Activated naive CD8-positive, alpha-beta T cell treated with anti-CD3 and anti-CD28 coated beads, Interleukin-2, amount 10 ng/mL, durations not matched to agents 7 days and 5 days (primary cell): ENCODE measurements around the gene HMCN1. TPM values are rescaled to one million over a fixed set of nuclear protein-coding genes. Genes with fewer than 3 reads are reported as not detected.

Source experiments
- ATAC-seq: fragments of 150-1000 bp; cut with Tn5 transposase; one replicate; pipeline ENCODE4 v1.10.0; 2021; ENCODE audit warnings: low read depth, moderate library complexity
- POLR2A ChIA-PET: fragments of 350-600 bp; sonication (Branson Sonifier 250); formaldehyde crosslinking; loops from one replicate; lab custom pipeline; 2021; ENCODE audit warnings: antibody characterized with exemption; lab: Charles Lee
- DNase-seq: peaks from one replicate; pipeline ENCODE4 v3.0.0; 2021
- H3K27ac Mint-ChIP-seq: one replicate; pipeline ENCODE4 v1.8.0; 2022; ENCODE audit warnings: mild to moderate bottlenecking, mixed read lengths
- H3K27me3 Mint-ChIP-seq: one replicate; pipeline ENCODE4 v1.8.0; 2022; ENCODE audit warnings: mild to moderate bottlenecking, moderate library complexity, mixed read lengths
- H3K36me3 Mint-ChIP-seq: one replicate; pipeline ENCODE4 v1.8.0; 2021; ENCODE audit warnings: mild to moderate bottlenecking, mixed read lengths
- H3K4me1 Mint-ChIP-seq: one replicate; pipeline ENCODE4 v1.8.0; 2021; ENCODE audit warnings: mixed read lengths
- H3K4me3 Mint-ChIP-seq: one replicate; pipeline ENCODE4 v1.8.0; 2022; ENCODE audit warnings: mild to moderate bottlenecking, moderate library complexity, mixed read lengths
- H3K9me3 Mint-ChIP-seq: one replicate; pipeline ENCODE4 v1.8.0; 2021; ENCODE audit warnings: mixed read lengths
- total RNA-seq, 2 experiments: library from RNA; stranded (reverse); gene quantifications; one replicate each; pipeline ENCODE4 v1.2.3, GENCODE V29; 2021

HMCN1 gene
- total RNA-seq, 2 experiments from 2014 or later, result 0.34 to 0.55 TPM

GRCh38 chr1:185856482-185856881 lies 122.3 kb downstream of the HMCN1 start:
- H3K27ac Mint-ChIP-seq, result no peak overlapping the region
- no peaks in the 10 kb centered on the region for H3K9me3 Mint-ChIP-seq
- H3K27me3 Mint-ChIP-seq, result peaks cover 7% of the 10 kb centered on the region
- no peak overlapping the region for H3K4me3 Mint-ChIP-seq
- no peaks in the 10 kb centered on the region for H3K36me3 Mint-ChIP-seq
- ATAC-seq, result no peak
- POLR2A ChIA-PET, result no interaction called here
- H3K4me1 Mint-ChIP-seq, result no peaks in the 10 kb centered on the region
- no peak for DNase-seq

GRCh38 chr1:185857442-185857841 lies 123.3 kb downstream of the HMCN1 start:
- DNase-seq (no peak), ATAC-seq (no peak)
- H3K27ac Mint-ChIP-seq, result no peak overlapping the region
- no peaks in the 10 kb centered on the region for H3K36me3 Mint-ChIP-seq
- no peak overlapping the region for H3K4me3 Mint-ChIP-seq
- no peaks in the 10 kb centered on the region for H3K9me3 Mint-ChIP-seq
- no peaks in the 10 kb centered on the region for H3K4me1 Mint-ChIP-seq
- POLR2A ChIA-PET, result no interaction called here
- H3K27me3 Mint-ChIP-seq, result peaks cover 7% of the 10 kb centered on the region

- ATAC-seq (no peak), DNase-seq (no peak)
- H3K9me3 Mint-ChIP-seq, result no peaks in the 10 kb centered on the region
- no peaks in the 10 kb centered on the region for H3K36me3 Mint-ChIP-seq
- peaks cover 6% of the 10 kb centered on the region for H3K27me3 Mint-ChIP-seq
- H3K4me3 Mint-ChIP-seq, result no peak overlapping the region
- H3K4me1 Mint-ChIP-seq, result no peaks in the 10 kb centered on the region
- H3K27ac Mint-ChIP-seq, result no peak overlapping the region
- POLR2A ChIA-PET, result no interaction called here
Measured at GRCh38 chr1:185860311-185860710, 126.1 kb downstream of the HMCN1 start.

GRCh38 chr1:185860859-185861258 lies 126.7 kb downstream of the HMCN1 start:
- POLR2A ChIA-PET, result no interaction called here
- Mint-ChIP-seq H3K4me1 (no peaks in the 10 kb centered on the region), H3K4me3 (no peak overlapping the region), H3K36me3 (no peaks in the 10 kb centered on the region), H3K9me3 (no peaks in the 10 kb centered on the region), H3K27ac (no peak overlapping the region), H3K27me3 (peaks cover 6% of the 10 kb centered on the region)
- ATAC-seq, result no peak
- DNase-seq, result no peak

- H3K4me1 Mint-ChIP-seq, result no peaks in the 10 kb centered on the region
Measured at GRCh38 chr1:185861630-185862029, 127.4 kb downstream of the HMCN1 start.

GRCh38 chr1:185862235-185862634 lies 128.0 kb downstream of the HMCN1 start:
- ATAC-seq, result no peak
- no peak for DNase-seq
- no peak overlapping the region for H3K4me3 Mint-ChIP-seq
- H3K27me3 Mint-ChIP-seq, result peaks cover 6% of the 10 kb centered on the region
- POLR2A ChIA-PET, result no interaction called here
- H3K27ac Mint-ChIP-seq, result no peak overlapping the region
- H3K9me3 Mint-ChIP-seq, result no peaks in the 10 kb centered on the region
- no peaks in the 10 kb centered on the region for H3K36me3 Mint-ChIP-seq
- H3K4me1 Mint-ChIP-seq, result no peaks in the 10 kb centered on the region

More at GRCh38 chr1:185861630-185862029, 127.4 kb downstream of the HMCN1 start:
- H3K9me3 Mint-ChIP-seq, result no peaks in the 10 kb centered on the region
- H3K4me3 Mint-ChIP-seq, result no peak overlapping the region
- POLR2A ChIA-PET, result no interaction called here
- H3K27ac Mint-ChIP-seq, result no peak overlapping the region
- peaks cover 6% of the 10 kb centered on the region for H3K27me3 Mint-ChIP-seq
- DNase-seq (no peak), ATAC-seq (no peak)
- H3K36me3 Mint-ChIP-seq, result no peaks in the 10 kb centered on the region

GRCh38 chr1:185864331-185864730 lies 130.1 kb downstream of the HMCN1 start:
- ATAC-seq (no peak), DNase-seq (no peak)
- no peaks in the 10 kb centered on the region for H3K9me3 Mint-ChIP-seq
- no peak overlapping the region for H3K27ac Mint-ChIP-seq
- POLR2A ChIA-PET, result no interaction called here
- H3K36me3 Mint-ChIP-seq, result no peaks in the 10 kb centered on the region
- H3K4me3 Mint-ChIP-seq, result no peak overlapping the region
- no peaks in the 10 kb centered on the region for H3K4me1 Mint-ChIP-seq
- peaks cover 6% of the 10 kb centered on the region for H3K27me3 Mint-ChIP-seq

- Mint-ChIP-seq H3K4me1 (no peaks in the 10 kb centered on the region), H3K4me3 (no peak overlapping the region), H3K27me3 (peaks cover 6% of the 10 kb centered on the region), H3K27ac (no peak overlapping the region), H3K9me3 (no peaks in the 10 kb centered on the region), H3K36me3 (no peaks in the 10 kb centered on the region)
- ATAC-seq (no peak), DNase-seq (no peak)
- POLR2A ChIA-PET, result no interaction called here
Measured at GRCh38 chr1:185864889-185865517, 130.8 kb downstream of the HMCN1 start.

- no peaks in the 10 kb centered on the region for H3K4me1 Mint-ChIP-seq
- H3K36me3 Mint-ChIP-seq, result no peaks in the 10 kb centered on the region
- POLR2A ChIA-PET, result no interaction called here
- H3K4me3 Mint-ChIP-seq, result no peak overlapping the region
- no peak overlapping the region for H3K27ac Mint-ChIP-seq
- ATAC-seq (no peak), DNase-seq (no peak)
- peaks cover 3% of the 10 kb centered on the region for H3K27me3 Mint-ChIP-seq
- no peaks in the 10 kb centered on the region for H3K9me3 Mint-ChIP-seq
Measured at GRCh38 chr1:185869590-185869989, 135.4 kb downstream of the HMCN1 start.

- Mint-ChIP-seq H3K36me3 (no peaks in the 10 kb centered on the region), H3K9me3 (no peaks in the 10 kb centered on the region), H3K4me1 (no peaks in the 10 kb centered on the region), H3K4me3 (no peak overlapping the region), H3K27ac (no peak overlapping the region), H3K27me3 (peaks cover 3% of the 10 kb centered on the region)
- DNase-seq (no peak), ATAC-seq (no peak)
- POLR2A ChIA-PET, result no interaction called here
Measured at GRCh38 chr1:185871627-185872150, 137.5 kb downstream of the HMCN1 start.

- H3K36me3 Mint-ChIP-seq, result no peaks in the 10 kb centered on the region
- peaks cover 3% of the 10 kb centered on the region for H3K27me3 Mint-ChIP-seq
- no peaks in the 10 kb centered on the region for H3K4me1 Mint-ChIP-seq
- H3K27ac Mint-ChIP-seq, result no peak overlapping the region
- POLR2A ChIA-PET, result no interaction called here
- H3K4me3 Mint-ChIP-seq, result no peak overlapping the region
- no peak for DNase-seq
- ATAC-seq, result no peak
- no peaks in the 10 kb centered on the region for H3K9me3 Mint-ChIP-seq
Measured at GRCh38 chr1:185874246-185874645, 140.1 kb downstream of the HMCN1 start.

GRCh38 chr1:185880330-185880729 lies 146.1 kb downstream of the HMCN1 start:
- POLR2A ChIA-PET, result no interaction called here
- Mint-ChIP-seq H3K36me3 (no peaks in the 10 kb centered on the region), H3K9me3 (no peaks in the 10 kb centered on the region), H3K27me3 (no peaks in the 10 kb centered on the region), H3K4me3 (no peak overlapping the region), H3K4me1 (no peaks in the 10 kb centered on the region), H3K27ac (no peak overlapping the region)
- ATAC-seq, result no peak
- DNase-seq, result no peak

GRCh38 chr1:185880779-185881333 lies 146.7 kb downstream of the HMCN1 start:
- no peaks in the 10 kb centered on the region for H3K4me1 Mint-ChIP-seq
- H3K4me3 Mint-ChIP-seq, result no peak overlapping the region
- POLR2A ChIA-PET, result no interaction called here
- no peaks in the 10 kb centered on the region for H3K27me3 Mint-ChIP-seq
- DNase-seq (no peak), ATAC-seq (no peak)
- no peak overlapping the region for H3K27ac Mint-ChIP-seq
- no peaks in the 10 kb centered on the region for H3K36me3 Mint-ChIP-seq
- H3K9me3 Mint-ChIP-seq, result no peaks in the 10 kb centered on the region

- Mint-ChIP-seq H3K27ac (no peak overlapping the region), H3K27me3 (no peaks in the 10 kb centered on the region), H3K36me3 (no peaks in the 10 kb centered on the region), H3K4me3 (no peak overlapping the region), H3K9me3 (no peaks in the 10 kb centered on the region), H3K4me1 (no peaks in the 10 kb centered on the region)
- DNase-seq, result no peak
- POLR2A ChIA-PET, result no interaction called here
- no peak for ATAC-seq
Measured at GRCh38 chr1:185886046-185886445, 151.9 kb downstream of the HMCN1 start.
